SU-DHL-6 (cell line): ENCODE measurements around the gene MDM4.

Source experiments
- H2AFZ ChIP-seq: fragments of 200-600 bp; sonication (generic); 2 replicates; pipeline ENCODE4 v1.6.1; 2014; ENCODE audit warnings: low read depth, mild to moderate bottlenecking, moderate library complexity, mixed read lengths, antibody characterized with exemption, low read length; ENCODE audit not compliant: severe bottlenecking
- H3F3A ChIP-seq: fragments of 200-600 bp; shearing (Covaris generic); 2 replicates; pipeline ENCODE4 v1.6.0; 2016; ENCODE audit warnings: antibody characterized with exemption, mild to moderate bottlenecking; ENCODE audit not compliant: insufficient read depth
- H3K27ac ChIP-seq: fragments of 200-600 bp; sonication (generic); 2 replicates; pipeline ENCODE4 v1.5.1; 2016; ENCODE audit warnings: low read depth, mild to moderate bottlenecking, low read length, moderate library complexity, mixed read lengths
- H3K27me3 ChIP-seq: fragments of 200-600 bp; sonication (generic), shearing (Covaris generic); 2 replicates; pipeline ENCODE4 v1.6.0; 2014; ENCODE audit warnings: mild to moderate bottlenecking, low read length
- H3K36me3 ChIP-seq: fragments of 200-600 bp; sonication (generic); 2 replicates; pipeline ENCODE4 v1.6.1; 2014; ENCODE audit warnings: mild to moderate bottlenecking, low read length, mixed read lengths
- H3K4me2 ChIP-seq: fragments of 300-600, 200-600 bp; shearing (Covaris generic), sonication (generic); 2 replicates; pipeline ENCODE4 v1.6.0; 2014; ENCODE audit warnings: low read length, low read depth, mild to moderate bottlenecking; ENCODE audit not compliant: poor library complexity, severe bottlenecking
- H3K4me3 ChIP-seq: fragments of 200-600 bp; sonication (generic); 2 replicates; pipeline ENCODE4 v1.5.1; 2014; ENCODE audit warnings: antibody characterized with exemption, low read length, mild to moderate bottlenecking, mixed read lengths; ENCODE audit not compliant: insufficient read depth, poor library complexity, severe bottlenecking
- H3K79me2 ChIP-seq: fragments of 200-600 bp; sonication (generic); 2 replicates; pipeline ENCODE4 v1.6.1; 2014; ENCODE audit warnings: mild to moderate bottlenecking, low read length, moderate library complexity; ENCODE audit not compliant: insufficient read depth
- H3K9ac ChIP-seq: fragments of 200-600 bp; sonication (generic); 2 replicates; pipeline ENCODE4 v1.7.0; 2014; ENCODE audit warnings: mild to moderate bottlenecking, low read length
- H3K9me2 ChIP-seq: fragments of 200-600 bp; sonication (generic); replicated peaks from 2 replicates; pipeline ENCODE4 v1.6.1; 2014; ENCODE audit warnings: low read length; ENCODE audit not compliant: insufficient read depth
- H3K9me3 ChIP-seq: fragments of 200-600 bp; sonication (generic); 2 replicates; pipeline ENCODE4 v1.6.1; 2014; ENCODE audit warnings: low read length, mixed read lengths; ENCODE audit not compliant: insufficient read depth
- H4K20me1 ChIP-seq: fragments of 200-600 bp; sonication (generic); 2 replicates; pipeline ENCODE4 v1.6.1; 2014; ENCODE audit warnings: low read depth, mild to moderate bottlenecking, antibody characterized with exemption, low read length, moderate library complexity, mixed read lengths
- CTCF ChIP-seq: fragments of 200-600 bp; sonication (generic); IDR thresholded peaks from one replicate; pipeline ENCODE4 v1.5.1; 2017; ENCODE audit warnings: antibody characterized with exemption, mild to moderate bottlenecking, low read length, moderate library complexity; ENCODE audit not compliant: insufficient read depth, poor library complexity, severe bottlenecking
- EZH2phosphoT487 ChIP-seq: fragments of 200-600 bp; sonication (generic), shearing (Covaris generic); conservative IDR thresholded peaks from 2 replicates; pipeline ENCODE4 v1.6.1; 2018; ENCODE audit warnings: mild to moderate bottlenecking, antibody characterized with exemption, low read length, moderate library complexity, mixed read lengths

The MDM4 gene

GRCh38 chr1:204468766-204469302, 47.4 kb upstream of the MDM4 start:
- Histone ChIP-seq H3F3A (no peaks in the 10 kb centered on the region), H3K36me3 (no peaks in the 10 kb centered on the region), H2AFZ (no peak overlapping the region), H3K79me2 (no peaks in the 10 kb centered on the region), H3K9me2 (no peaks in the 10 kb centered on the region), H4K20me1 (no peaks in the 10 kb centered on the region), H3K4me2 (no peak overlapping the region), H3K9me3 (no peaks in the 10 kb centered on the region), H3K27ac (no peak overlapping the region), H3K9ac (no peak overlapping the region), H3K27me3 (no peaks in the 10 kb centered on the region; the same call in 1 of the 2 replicates), H3K4me3 (no peak overlapping the region)
- TF ChIP-seq CTCF (no peak), EZH2phosphoT487 (no peak)

- H3K79me2 ChIP-seq: no peaks in the 10 kb centered on the region
- H3K9me3 ChIP-seq: no peaks in the 10 kb centered on the region
- H2AFZ ChIP-seq: no peak overlapping the region
- H3K27me3 ChIP-seq: no peaks in the 10 kb centered on the region; the same call in 1 of the 2 replicates
- H3K9me2 ChIP-seq: no peaks in the 10 kb centered on the region
- TF ChIP-seq CTCF: no peak
- TF ChIP-seq EZH2phosphoT487: no peak
- no peak overlapping the region for H3K27ac ChIP-seq
- no peak overlapping the region for H3K4me2 ChIP-seq
- H3F3A ChIP-seq: no peaks in the 10 kb centered on the region
- H3K9ac ChIP-seq: no peak overlapping the region
- H3K4me3 ChIP-seq: no peak overlapping the region
- no peaks in the 10 kb centered on the region for H3K36me3 ChIP-seq
- no peaks in the 10 kb centered on the region for H4K20me1 ChIP-seq
Measured at GRCh38 chr1:204469304-204469703, 46.9 kb upstream of the MDM4 start.

GRCh38 chr1:204471687-204472086, 44.5 kb upstream of the MDM4 start:
- Histone ChIP-seq H3K4me3 (no peak overlapping the region), H3K36me3 (no peaks in the 10 kb centered on the region), H2AFZ (no peak overlapping the region), H3K27me3 (no peaks in the 10 kb centered on the region; the same call in 1 of the 2 replicates), H3K9me2 (no peaks in the 10 kb centered on the region), H3K27ac (no peak overlapping the region), H3F3A (no peaks in the 10 kb centered on the region), H3K9ac (no peak overlapping the region), H3K4me2 (no peak overlapping the region), H3K79me2 (no peaks in the 10 kb centered on the region), H3K9me3 (no peaks in the 10 kb centered on the region), H4K20me1 (no peaks in the 10 kb centered on the region)
- TF ChIP-seq EZH2phosphoT487 (no peak), CTCF (no peak)
